OCI-LY7 (cell line): ENCODE measurements around the gene PACC1. TPM values are rescaled to one million over a fixed set of nuclear protein-coding genes. Genes with fewer than 3 reads are reported as not detected.

Source experiments
- BruUV-seq: library from RNA; stranded (reverse); fragments of 400-500 nt; replicated peaks from 2 replicates; lab custom pipeline; 2021; lab: Mats Ljungman, UMichigan
- CTCF ChIA-PET: fragments of 300-600 bp; sonication (Branson Sonifier 250); formaldehyde crosslinking; loops from one replicate; lab custom pipeline; 2022; ENCODE audit warnings: antibody characterized with exemption; ENCODE audit not compliant: unreplicated experiment; lab: Charles Lee
- POLR2A ChIA-PET: fragments of 300-600 bp; sonication (Branson Sonifier 250); formaldehyde crosslinking; loops from one replicate; lab custom pipeline; 2022; ENCODE audit warnings: antibody characterized with exemption; lab: Charles Lee
- DNase-seq: peaks from one replicate; pipeline ENCODE4 v3.0.0-alpha.2; 2015; ENCODE audit warnings: low spot score
- H2AFZ ChIP-seq: fragments of 200-600 bp; sonication (generic), shearing (Covaris generic); 2 replicates; pipeline ENCODE4 v1.6.1; 2014; ENCODE audit warnings: mild to moderate bottlenecking, antibody characterized with exemption, low read length, moderate library complexity
- H3K27ac ChIP-seq: fragments of 200-600 bp; sonication (generic); 2 replicates; pipeline ENCODE4 v1.5.1; 2014; ENCODE audit warnings: mixed run types, low read depth, mild to moderate bottlenecking, moderate library complexity, low read length, inconsistent platforms; ENCODE audit not compliant: poor library complexity, severe bottlenecking
- H3K36me3 ChIP-seq: fragments of 200-600 bp; sonication (generic); 2 replicates; pipeline ENCODE4 v1.6.1; 2014; ENCODE audit warnings: mild to moderate bottlenecking, antibody characterized with exemption, low read length, moderate library complexity, mixed read lengths; ENCODE audit not compliant: insufficient read depth
- H3K4me1 ChIP-seq: fragments of 200-600 bp; sonication (generic); 2 replicates; pipeline ENCODE4 v1.5.1; 2014; ENCODE audit warnings: mild to moderate bottlenecking, low read length; ENCODE audit not compliant: insufficient read depth, poor library complexity, severe bottlenecking
- H3K4me2 ChIP-seq: fragments of 200-600 bp; sonication (generic); 2 replicates; pipeline ENCODE4 v1.6.1; 2014; ENCODE audit warnings: mild to moderate bottlenecking, low read length
- H3K4me3 ChIP-seq: fragments of 200-600 bp; sonication (generic); 2 replicates; pipeline ENCODE4 v1.5.1; 2014; ENCODE audit warnings: mild to moderate bottlenecking, low read depth, low read length; ENCODE audit not compliant: poor library complexity, severe bottlenecking
- H3K79me2 ChIP-seq: fragments of 200-600 bp; sonication (generic); 2 replicates; pipeline ENCODE4 v1.6.1; 2016; ENCODE audit warnings: low read depth, mild to moderate bottlenecking, low read length, moderate library complexity, mixed read lengths; ENCODE audit not compliant: insufficient read depth
- H3K9me2 ChIP-seq: fragments of 200-600 bp; sonication (generic); 2 replicates; pipeline ENCODE4 v1.6.1; 2016; ENCODE audit warnings: mild to moderate bottlenecking, low read length, mixed read lengths; ENCODE audit not compliant: insufficient read depth
- H3K9me3 ChIP-seq: fragments of 200-600 bp; sonication (generic); 2 replicates; pipeline ENCODE4 v1.6.1; 2014; ENCODE audit warnings: mild to moderate bottlenecking, mixed run types, low read length, mixed read lengths
- H4K20me1 ChIP-seq: fragments of 200-600 bp; sonication (generic); 2 replicates; pipeline ENCODE4 v1.6.1; 2014; ENCODE audit warnings: mild to moderate bottlenecking, antibody characterized with exemption, low read length, moderate library complexity, mixed read lengths; ENCODE audit not compliant: insufficient read depth
- EZH2phosphoT487 ChIP-seq: fragments of 200-600 bp; sonication (generic); IDR thresholded peaks from 2 replicates; pipeline ENCODE4 v1.6.1; 2018; ENCODE audit warnings: low read depth, borderline replicate concordance, mild to moderate bottlenecking, mixed run types, antibody characterized with exemption, low read length, moderate library complexity, mixed read lengths
- intact Hi-C: fragments of 100-400 bp; cut with micrococcal nuclease; formaldehyde crosslinking; loops from one replicate; pipeline ENCODE4 v1.10.0; 2022; ENCODE audit not compliant: unreplicated experiment
- total RNA-seq, 2 experiments: library from RNA; depleted of rRNA in 1 of 2; stranded (reverse); fragments of >200 nt in 1 of 2; shearing (Covaris generic) in 1 of 2; gene quantifications; 2 replicates each; pipeline ENCODE4 v1.2.3, GENCODE V29; 2014 to 2022
- TF ChIP-seq, protein P1 (sequence below): fragments of 200-600 bp; sonication (generic); conservative IDR thresholded peaks from 2 replicates; pipeline ENCODE4 v1.5.1; 2014; ENCODE audit warnings: mild to moderate bottlenecking, antibody characterized with exemption, low read length, moderate library complexity, mixed read lengths

PACC1 gene
- total RNA-seq, 2 experiments from 2014 or later: 17.3 to 30.8 TPM

DNA sequence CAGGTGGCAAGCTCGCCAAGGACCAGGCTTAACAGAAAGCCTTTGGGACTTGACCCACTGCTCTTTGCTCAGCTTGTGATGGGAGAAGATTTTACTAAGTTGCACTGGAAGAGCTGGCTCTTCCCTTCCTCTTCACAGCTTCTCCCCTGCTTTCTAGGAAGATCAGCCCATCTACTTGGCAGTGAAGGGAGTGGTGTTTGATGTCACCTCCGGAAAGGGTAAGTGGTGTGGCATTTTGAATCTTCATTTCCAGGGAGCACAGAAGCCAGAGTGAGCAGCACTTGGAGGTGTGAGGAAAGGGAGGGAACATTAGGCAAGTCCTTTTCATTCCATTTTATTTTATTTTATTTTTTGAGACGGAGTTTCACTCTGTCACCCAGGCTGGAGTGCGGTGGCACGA, 27.7 kb upstream of the PACC1 start:
- BruUV-seq: no TSS peak
- DNase-seq: no peak
- no peak overlapping the region for H2AFZ ChIP-seq
- no peaks in the 10 kb centered on the region for H3K36me3 ChIP-seq
- no peaks in the 10 kb centered on the region for H3K79me2 ChIP-seq
- ChIA-PET POLR2A (interaction anchor here (0.6 kb wide), 1 partner anchor 542 kb away, joined by 3 read pairs; no protein-coding TSS in a partner anchor), CTCF (no interaction called here)
- no peaks in the 10 kb centered on the region for H3K9me2 ChIP-seq
- H3K27ac ChIP-seq: no peak overlapping the region
- no peaks in the 10 kb centered on the region for H3K9me3 ChIP-seq
- intact Hi-C loops: no loop called here
- H3K4me3 ChIP-seq: no peak overlapping the region
- TF ChIP-seq, protein P1, sequence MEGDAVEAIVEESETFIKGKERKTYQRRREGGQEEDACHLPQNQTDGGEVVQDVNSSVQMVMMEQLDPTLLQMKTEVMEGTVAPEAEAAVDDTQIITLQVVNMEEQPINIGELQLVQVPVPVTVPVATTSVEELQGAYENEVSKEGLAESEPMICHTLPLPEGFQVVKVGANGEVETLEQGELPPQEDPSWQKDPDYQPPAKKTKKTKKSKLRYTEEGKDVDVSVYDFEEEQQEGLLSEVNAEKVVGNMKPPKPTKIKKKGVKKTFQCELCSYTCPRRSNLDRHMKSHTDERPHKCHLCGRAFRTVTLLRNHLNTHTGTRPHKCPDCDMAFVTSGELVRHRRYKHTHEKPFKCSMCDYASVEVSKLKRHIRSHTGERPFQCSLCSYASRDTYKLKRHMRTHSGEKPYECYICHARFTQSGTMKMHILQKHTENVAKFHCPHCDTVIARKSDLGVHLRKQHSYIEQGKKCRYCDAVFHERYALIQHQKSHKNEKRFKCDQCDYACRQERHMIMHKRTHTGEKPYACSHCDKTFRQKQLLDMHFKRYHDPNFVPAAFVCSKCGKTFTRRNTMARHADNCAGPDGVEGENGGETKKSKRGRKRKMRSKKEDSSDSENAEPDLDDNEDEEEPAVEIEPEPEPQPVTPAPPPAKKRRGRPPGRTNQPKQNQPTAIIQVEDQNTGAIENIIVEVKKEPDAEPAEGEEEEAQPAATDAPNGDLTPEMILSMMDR: no peak
- no peak overlapping the region for H3K4me2 ChIP-seq
- no peaks in the 10 kb centered on the region for H3K4me1 ChIP-seq
- no peaks in the 10 kb centered on the region for H4K20me1 ChIP-seq

- Histone ChIP-seq H3K79me2 (no peaks in the 10 kb centered on the region), H3K36me3 (no peaks in the 10 kb centered on the region), H3K4me2 (no peak overlapping the region), H3K4me3 (no peak overlapping the region), H2AFZ (no peak overlapping the region), H3K4me1 (no peaks in the 10 kb centered on the region), H3K27ac (no peak overlapping the region), H4K20me1 (no peaks in the 10 kb centered on the region), H3K9me3 (no peaks in the 10 kb centered on the region), H3K9me2 (no peaks in the 10 kb centered on the region)
- no TSS peak for BruUV-seq
- TF ChIP-seq, protein P1: no peak
- no peak for TF ChIP-seq EZH2phosphoT487
- ChIA-PET POLR2A (interaction anchor here (0.6 to 0.8 kb wide), 4 partner anchors 8 to 261 kb away, joined by 3 to 4 read pairs (median 3); no protein-coding TSS in a partner anchor), CTCF (interaction anchor here (0.5 kb wide), 1 partner anchor 359 kb away, joined by 3 read pairs; no protein-coding TSS in a partner anchor)
- intact Hi-C loops: no loop called here
- no peak for DNase-seq
Measured at GRCh38 chr1:212440419-212440818, 25.7 kb upstream of the PACC1 start.

- BruUV-seq: no TSS peak
- no peaks in the 10 kb centered on the region for H3K4me1 ChIP-seq
Measured at GRCh38 chr1:212438831-212439237, 24.1 kb upstream of the PACC1 start.

More at GRCh38 chr1:212438831-212439237, 24.1 kb upstream of the PACC1 start:
- no peaks in the 10 kb centered on the region for H4K20me1 ChIP-seq
- no peaks in the 10 kb centered on the region for H3K36me3 ChIP-seq
- POLR2A ChIA-PET: interaction anchor here (0.6 kb wide), 1 partner anchor 675 kb away, joined by 7 read pairs; no protein-coding TSS in a partner anchor
- H3K79me2 ChIP-seq: no peaks in the 10 kb centered on the region
- H2AFZ ChIP-seq: no peak overlapping the region
- no peak for TF ChIP-seq EZH2phosphoT487
- TF ChIP-seq, protein P1: no peak
- CTCF ChIA-PET: no interaction called here
- H3K4me3 ChIP-seq: no peak overlapping the region
- no peaks in the 10 kb centered on the region for H3K9me3 ChIP-seq
- no peak overlapping the region for H3K27ac ChIP-seq
- no peaks in the 10 kb centered on the region for H3K9me2 ChIP-seq
- intact Hi-C loops: no loop called here
- H3K4me2 ChIP-seq: no peak overlapping the region
- DNase-seq: no peak
